Parathyroid adenoma (tissue), 2 donors: ENCODE results near the gene TBC1D14.

ENCODE experiments used
- H2AFZ ChIP-seq: fragments of 300-600 bp; sonication (generic); one replicate; pipeline ENCODE4 v1.7.0; 2017; ENCODE audit warnings: antibody characterized with exemption, mild to moderate bottlenecking
- H3K27ac ChIP-seq: fragments of 300-600 bp; sonication (generic); one replicate; pipeline ENCODE4 v1.7.0; 2017
- H3K27me3 ChIP-seq: fragments of 300-600 bp; sonication (generic); one replicate; pipeline ENCODE4 v1.7.0; 2017; ENCODE audit warnings: low read length; ENCODE audit not compliant: control insufficient read depth, insufficient read depth
- H3K36me3 ChIP-seq: fragments of 300-600 bp; sonication (generic); one replicate; pipeline ENCODE4 v1.7.0; 2017; ENCODE audit warnings: low read length; ENCODE audit not compliant: control insufficient read depth, insufficient read depth
- H3K4me1 ChIP-seq: fragments of 300-600 bp; sonication (generic); one replicate; pipeline ENCODE4 v1.7.0; 2017; ENCODE audit warnings: control low read depth
- H3K4me2 ChIP-seq: fragments of 300-600 bp; sonication (generic); one replicate; pipeline ENCODE4 v1.7.0; 2017; ENCODE audit warnings: low read length
- H3K4me3 ChIP-seq: fragments of 300-600 bp; sonication (generic); one replicate; pipeline ENCODE4 v1.7.0; 2017; ENCODE audit warnings: low read depth, low read length
- H3K79me2 ChIP-seq: fragments of 300-600 bp; sonication (generic); one replicate; pipeline ENCODE4 v1.7.0; 2017; ENCODE audit warnings: control low read depth
- H3K9ac ChIP-seq: fragments of 300-600 bp; sonication (generic); one replicate; pipeline ENCODE4 v1.7.0; 2017; ENCODE audit warnings: mild to moderate bottlenecking
- H3K9me3 ChIP-seq: fragments of 300-600 bp; sonication (generic); one replicate; pipeline ENCODE4 v1.7.0; 2017; ENCODE audit warnings: low read length; ENCODE audit not compliant: control insufficient read depth
- TF ChIP-seq, protein P1 (sequence below): fragments of 300-600 bp; sonication (generic); IDR thresholded peaks from one replicate; pipeline ENCODE4 v1.7.0; 2017; ENCODE audit warnings: antibody characterized with exemption, mild to moderate bottlenecking
- donor health status: primary hyperparathyroidism.

TBC1D14 gene

GRCh38 chr4:6915041-6916005 is 5.7 kb downstream of the TBC1D14 start:
- H3K27me3 ChIP-seq = no peaks in the 10 kb centered on the region
- TF ChIP-seq, protein P1, sequence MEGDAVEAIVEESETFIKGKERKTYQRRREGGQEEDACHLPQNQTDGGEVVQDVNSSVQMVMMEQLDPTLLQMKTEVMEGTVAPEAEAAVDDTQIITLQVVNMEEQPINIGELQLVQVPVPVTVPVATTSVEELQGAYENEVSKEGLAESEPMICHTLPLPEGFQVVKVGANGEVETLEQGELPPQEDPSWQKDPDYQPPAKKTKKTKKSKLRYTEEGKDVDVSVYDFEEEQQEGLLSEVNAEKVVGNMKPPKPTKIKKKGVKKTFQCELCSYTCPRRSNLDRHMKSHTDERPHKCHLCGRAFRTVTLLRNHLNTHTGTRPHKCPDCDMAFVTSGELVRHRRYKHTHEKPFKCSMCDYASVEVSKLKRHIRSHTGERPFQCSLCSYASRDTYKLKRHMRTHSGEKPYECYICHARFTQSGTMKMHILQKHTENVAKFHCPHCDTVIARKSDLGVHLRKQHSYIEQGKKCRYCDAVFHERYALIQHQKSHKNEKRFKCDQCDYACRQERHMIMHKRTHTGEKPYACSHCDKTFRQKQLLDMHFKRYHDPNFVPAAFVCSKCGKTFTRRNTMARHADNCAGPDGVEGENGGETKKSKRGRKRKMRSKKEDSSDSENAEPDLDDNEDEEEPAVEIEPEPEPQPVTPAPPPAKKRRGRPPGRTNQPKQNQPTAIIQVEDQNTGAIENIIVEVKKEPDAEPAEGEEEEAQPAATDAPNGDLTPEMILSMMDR = no peak
- no peak overlapping the region for H3K4me2 ChIP-seq
- H3K9ac ChIP-seq = no peak overlapping the region
- peaks cover 29% of the 10 kb centered on the region for H3K4me1 ChIP-seq
- H2AFZ ChIP-seq = no peak overlapping the region
- H3K27ac ChIP-seq = peak overlapping the region; percentile 72
- H3K4me3 ChIP-seq = no peak overlapping the region
- no peaks in the 10 kb centered on the region for H3K36me3 ChIP-seq
- peaks cover 5% of the 10 kb centered on the region for H3K79me2 ChIP-seq
- no peaks in the 10 kb centered on the region for H3K9me3 ChIP-seq

DNA sequence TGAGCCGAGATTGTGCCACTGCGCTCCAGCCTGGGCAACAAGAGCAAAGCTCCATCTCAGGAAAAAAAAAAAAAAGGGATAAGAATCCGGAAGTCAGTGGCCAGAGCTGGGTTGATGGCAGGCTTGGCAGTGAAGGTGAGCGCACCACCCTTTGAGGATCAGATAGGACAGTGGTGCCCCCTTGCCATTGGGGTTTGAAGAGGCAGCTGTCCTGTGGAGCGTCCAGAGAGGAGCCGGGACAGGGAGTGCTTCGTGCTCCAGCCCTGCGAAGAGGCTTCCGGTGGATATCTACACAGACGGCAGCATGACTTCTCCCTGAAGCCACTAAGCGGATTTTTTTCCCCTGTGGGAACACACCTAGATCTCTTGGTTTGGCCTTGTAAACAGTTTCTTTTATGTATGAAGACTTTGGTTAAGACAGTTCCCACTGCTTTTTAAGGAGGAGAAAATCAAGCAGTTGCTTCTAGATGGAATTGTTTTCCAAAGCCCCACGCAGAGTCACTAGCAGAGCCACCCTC is 6.5 kb downstream of the TBC1D14 start:
- peak overlapping the region; percentile 30 for H3K4me3 ChIP-seq
- peak overlapping the region; percentile 48 for H3K4me2 ChIP-seq
- H3K27ac ChIP-seq = peak overlapping the region; percentile 72
- peaks cover 5% of the 10 kb centered on the region for H3K79me2 ChIP-seq
- TF ChIP-seq, protein P1 = no peak
- H3K9ac ChIP-seq = no peak overlapping the region
- no peaks in the 10 kb centered on the region for H3K36me3 ChIP-seq
- no peaks in the 10 kb centered on the region for H3K27me3 ChIP-seq
- H3K4me1 ChIP-seq = peaks cover 25% of the 10 kb centered on the region
- no peak overlapping the region for H2AFZ ChIP-seq
- no peaks in the 10 kb centered on the region for H3K9me3 ChIP-seq

DNA sequence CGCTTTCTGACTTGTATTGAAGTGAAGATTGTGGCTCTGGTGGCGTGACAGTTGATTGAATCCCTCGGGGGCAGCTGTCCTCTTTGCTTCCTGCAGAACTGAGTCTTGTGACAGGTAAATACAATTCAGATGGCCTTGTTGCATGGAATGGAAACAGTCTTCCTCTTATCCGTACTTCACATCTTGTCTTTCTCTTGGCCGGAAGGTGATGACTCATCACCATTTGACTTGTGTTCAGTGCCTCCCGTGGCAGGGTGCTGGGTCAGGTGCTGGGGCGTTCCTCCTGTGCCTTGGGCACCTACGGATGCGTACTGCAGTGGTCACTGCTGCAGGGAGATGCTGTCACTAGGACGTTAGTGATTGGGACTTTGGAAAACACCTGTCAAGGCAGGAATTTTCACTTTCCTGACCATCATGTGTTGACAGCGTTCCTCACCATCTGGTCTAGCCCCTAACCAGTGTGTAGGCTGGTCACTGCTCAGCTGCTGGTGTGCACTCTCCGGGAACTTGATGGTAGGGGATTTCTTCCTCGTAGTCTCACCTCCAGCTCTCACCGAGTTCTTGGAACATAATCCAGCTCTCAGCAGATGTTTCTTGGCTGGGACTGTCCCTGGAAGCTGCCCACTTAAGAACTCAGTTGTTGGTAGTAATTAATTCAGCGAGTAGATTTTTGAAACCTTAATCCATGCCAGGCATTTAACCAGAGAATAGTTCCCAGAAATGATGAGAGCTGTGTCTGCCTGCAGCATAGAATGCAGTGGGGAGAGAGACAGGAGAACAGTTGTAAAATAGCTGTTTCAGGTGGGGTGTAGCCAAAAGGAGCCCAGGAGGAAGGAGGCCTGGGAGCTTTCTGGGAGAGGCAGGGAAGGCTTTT is 7.2 kb downstream of the TBC1D14 start:
- Histone ChIP-seq H3K4me3 (peak overlapping the region; percentile 30), H2AFZ (peak overlapping the region; percentile 46), H3K9me3 (no peaks in the 10 kb centered on the region), H3K79me2 (no peaks in the 10 kb centered on the region), H3K36me3 (no peaks in the 10 kb centered on the region), H3K27me3 (no peaks in the 10 kb centered on the region), H3K4me1 (peaks cover 25% of the 10 kb centered on the region), H3K9ac (no peak overlapping the region), H3K27ac (peak overlapping the region; percentile 72), H3K4me2 (peak overlapping the region; percentile 48)
- TF ChIP-seq, protein P1 = no peak

- no peaks in the 10 kb centered on the region for H3K9me3 ChIP-seq
- H3K27me3 ChIP-seq = no peaks in the 10 kb centered on the region
- H3K36me3 ChIP-seq = no peaks in the 10 kb centered on the region
- H3K4me3 ChIP-seq = peak overlapping the region; percentile 6
- peak overlapping the region; percentile 46 for H2AFZ ChIP-seq
- peak overlapping the region; percentile 48 for H3K4me2 ChIP-seq
- TF ChIP-seq, protein P1 = peak; percentile 28
- H3K27ac ChIP-seq = peak overlapping the region; percentile 72
- peaks cover 25% of the 10 kb centered on the region for H3K4me1 ChIP-seq
- H3K9ac ChIP-seq = no peak overlapping the region
- H3K79me2 ChIP-seq = no peaks in the 10 kb centered on the region
These were observed 8.0 kb downstream of the TBC1D14 start for GRCh38 chr4:6917461-6918271.
